ENCODE measurements around the gene NR2E1.

The NR2E1 gene

DNA sequence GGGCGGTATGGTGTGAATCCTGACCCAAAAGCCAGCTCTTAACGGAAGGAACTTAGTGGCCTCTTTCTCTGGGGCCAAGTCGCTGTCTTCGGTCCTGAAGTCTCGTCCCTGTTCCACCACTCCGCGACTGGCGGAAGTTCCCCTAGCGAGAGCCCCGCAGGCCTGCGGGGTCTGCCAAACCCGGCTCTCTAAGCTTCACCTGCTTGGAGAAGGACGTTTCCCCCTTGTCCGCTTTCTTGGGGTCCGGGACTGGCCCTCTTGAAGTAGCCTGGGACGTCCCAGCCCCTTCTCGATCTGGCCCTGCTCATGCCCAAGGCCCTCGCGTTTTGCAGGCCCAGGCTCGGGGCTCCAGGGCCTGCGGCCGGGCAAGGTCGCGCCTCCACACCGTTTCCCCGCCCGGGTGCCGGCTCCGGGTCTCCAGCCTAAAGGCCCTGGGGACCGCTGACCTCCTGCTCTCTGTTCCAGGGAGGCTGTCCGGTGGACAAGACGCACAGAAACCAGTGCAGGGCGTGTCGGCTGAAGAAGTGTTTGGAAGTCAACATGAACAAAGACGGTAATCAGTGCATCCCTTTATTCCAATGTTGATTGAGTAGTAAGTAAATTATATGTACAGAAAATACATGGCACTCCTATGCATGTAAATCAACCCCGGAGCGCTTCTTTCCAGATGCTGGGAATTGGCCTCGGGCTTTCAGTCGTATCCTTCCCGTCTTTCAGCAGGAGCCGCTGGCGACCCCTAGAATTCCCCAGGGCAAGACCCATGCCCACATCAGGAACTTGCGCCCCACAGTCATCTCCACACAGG is 8.8 kb downstream of the NR2E1 start:
- no peaks in the 10 kb centered on the region for H3K9me3 Mint-ChIP-seq
- no peak overlapping the region for H3K4me3 Mint-ChIP-seq
- no peak overlapping the region for H3K27ac Mint-ChIP-seq
- no peaks in the 10 kb centered on the region for H3K36me3 Mint-ChIP-seq (ENCODE audit: low read depth)
- peaks cover 95% of the 10 kb centered on the region for H3K27me3 Mint-ChIP-seq
- peak; percentile 47 for DNase-seq
- H3K4me1 Mint-ChIP-seq (ENCODE audit: low read depth) = peaks cover 23% of the 10 kb centered on the region

DNA sequence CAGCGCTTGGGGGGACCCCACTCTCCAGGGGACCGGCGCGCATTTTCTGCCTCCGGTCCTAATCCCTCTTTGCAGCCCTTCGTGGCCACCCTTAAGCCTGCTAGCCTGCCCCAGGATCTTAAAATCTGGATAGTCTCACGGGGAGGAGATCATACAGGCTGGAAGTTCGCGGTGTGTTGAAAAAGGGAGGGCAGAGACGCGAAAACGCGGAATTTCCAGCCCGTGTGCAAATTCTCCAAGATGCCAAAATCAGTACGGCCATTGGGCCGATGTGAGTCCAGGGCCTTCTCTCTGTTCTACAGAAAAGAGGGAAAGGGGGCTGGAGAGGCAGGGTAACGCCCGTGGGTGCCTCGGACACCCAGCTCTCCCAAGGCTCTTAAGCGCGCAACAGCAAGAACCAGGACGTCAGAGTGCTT is 9.4 kb downstream of the NR2E1 start:
- no peaks in the 10 kb centered on the region for H3K36me3 Mint-ChIP-seq (ENCODE audit: low read depth)
- H3K4me3 Mint-ChIP-seq = peak overlapping the region; percentile 15
- peaks cover 93% of the 10 kb centered on the region for H3K27me3 Mint-ChIP-seq
- no peak overlapping the region for H3K27ac Mint-ChIP-seq
- no peak for DNase-seq
- H3K9me3 Mint-ChIP-seq = no peaks in the 10 kb centered on the region
- H3K4me1 Mint-ChIP-seq (ENCODE audit: low read depth) = peaks cover 23% of the 10 kb centered on the region

DNA sequence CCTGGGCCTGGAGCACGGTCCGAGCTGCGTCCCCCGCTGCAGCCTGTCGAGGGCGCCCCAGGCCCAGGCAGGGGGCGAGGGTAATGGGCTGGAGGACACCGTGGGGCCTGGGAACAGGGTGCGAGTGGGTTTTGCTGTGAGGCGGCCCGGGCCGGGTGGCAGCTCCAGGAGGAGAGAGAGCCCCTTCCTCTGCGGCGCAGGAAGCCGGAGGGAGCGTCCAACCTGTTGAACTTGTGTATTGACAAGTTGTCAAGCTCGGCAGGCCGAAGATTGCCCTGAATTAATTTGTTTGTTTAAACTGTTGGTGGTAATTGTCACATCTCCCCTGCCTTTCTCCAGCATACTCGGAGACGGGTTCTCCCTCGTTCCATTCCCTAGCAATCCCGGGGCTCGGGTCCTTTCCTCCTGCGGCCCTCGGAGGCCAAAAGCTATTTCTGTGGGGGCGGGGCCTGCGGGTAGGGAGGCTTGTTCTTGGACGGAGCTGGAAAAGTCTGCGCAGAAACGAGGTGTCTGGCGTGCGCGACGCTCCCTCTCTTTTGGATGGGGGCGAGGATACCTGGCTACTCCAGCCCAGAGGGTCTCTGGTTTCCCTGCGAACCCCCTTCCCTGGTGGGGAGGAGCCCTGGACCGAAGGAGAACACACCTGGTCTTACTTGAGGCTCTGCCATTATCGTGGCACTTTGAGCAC is 9.9 kb downstream of the NR2E1 start:
- no peaks in the 10 kb centered on the region for H3K9me3 Mint-ChIP-seq
- H3K27ac Mint-ChIP-seq = no peak overlapping the region
- no peak for DNase-seq
- H3K27me3 Mint-ChIP-seq = peaks cover 93% of the 10 kb centered on the region
- H3K4me1 Mint-ChIP-seq (ENCODE audit: low read depth) = peaks cover 23% of the 10 kb centered on the region
- H3K36me3 Mint-ChIP-seq (ENCODE audit: low read depth) = no peaks in the 10 kb centered on the region
- peak overlapping the region; percentile 55 for H3K4me3 Mint-ChIP-seq

DNA sequence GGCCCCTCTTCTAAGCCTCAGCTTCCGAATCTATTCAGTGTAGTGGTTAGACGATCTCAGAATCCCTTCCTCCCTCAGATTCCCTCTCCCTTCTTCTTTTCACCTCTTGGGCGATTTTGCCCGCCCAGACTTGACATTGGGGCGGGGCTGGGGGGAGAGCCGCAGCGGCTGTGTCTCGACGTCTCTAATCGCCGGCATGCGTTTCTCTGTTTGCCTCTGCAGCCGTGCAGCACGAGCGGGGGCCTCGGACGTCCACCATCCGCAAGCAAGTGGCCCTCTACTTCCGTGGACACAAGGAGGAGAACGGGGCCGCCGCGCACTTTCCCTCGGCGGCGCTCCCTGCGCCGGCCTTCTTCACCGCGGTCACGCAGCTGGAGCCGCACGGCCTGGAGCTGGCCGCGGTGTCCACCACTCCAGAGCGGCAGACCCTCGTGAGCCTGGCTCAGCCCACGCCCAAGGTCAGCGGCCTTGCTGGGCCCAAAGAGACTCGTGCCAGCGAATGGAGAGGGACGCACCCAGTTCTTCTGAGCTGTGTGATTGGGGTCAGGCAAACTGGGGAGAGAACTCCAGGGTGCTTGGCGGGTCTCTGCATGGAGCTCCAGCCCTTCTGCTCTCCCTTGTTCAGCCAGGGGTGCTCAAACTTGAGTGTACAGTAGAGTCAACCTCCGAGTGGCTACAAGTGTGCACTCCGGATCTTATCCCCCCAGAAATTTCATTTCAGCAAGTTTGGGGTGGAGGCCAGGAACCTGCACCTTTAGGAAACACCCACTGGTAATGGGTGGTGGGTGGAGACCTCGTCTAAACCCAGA is 10.7 kb downstream of the NR2E1 start:
- no peaks in the 10 kb centered on the region for H3K36me3 Mint-ChIP-seq (ENCODE audit: low read depth)
- peaks cover 20% of the 10 kb centered on the region for H3K4me1 Mint-ChIP-seq (ENCODE audit: low read depth)
- peaks cover 90% of the 10 kb centered on the region for H3K27me3 Mint-ChIP-seq
- peak overlapping the region; percentile 55 for H3K4me3 Mint-ChIP-seq
- no peaks in the 10 kb centered on the region for H3K9me3 Mint-ChIP-seq
- H3K27ac Mint-ChIP-seq = no peak overlapping the region
- DNase-seq = no peak

DNA sequence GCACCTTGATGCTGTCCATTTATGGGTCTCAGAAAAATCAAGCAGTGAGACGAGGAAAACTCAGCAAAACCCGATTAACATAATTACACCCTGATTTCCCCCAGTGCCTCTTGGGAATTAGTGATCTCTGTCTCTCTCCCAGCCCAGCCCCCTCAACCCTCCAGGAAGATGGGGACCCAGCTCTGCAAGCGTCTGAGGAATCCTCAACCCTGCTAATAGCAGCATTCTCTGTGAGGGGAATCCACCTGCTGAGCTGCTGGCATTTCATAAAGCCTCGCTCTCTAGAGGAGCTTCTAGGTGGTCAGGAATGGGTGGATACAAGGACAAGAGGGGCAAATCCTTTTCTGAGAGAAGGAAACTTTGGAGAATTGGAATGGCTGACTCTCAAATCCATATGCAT is 13.9 kb downstream of the NR2E1 start:
- H3K4me1 Mint-ChIP-seq (ENCODE audit: low read depth) = peaks cover 16% of the 10 kb centered on the region
- H3K36me3 Mint-ChIP-seq (ENCODE audit: low read depth) = no peaks in the 10 kb centered on the region
- H3K4me3 Mint-ChIP-seq = no peak overlapping the region
- DNase-seq = no peak
- no peaks in the 10 kb centered on the region for H3K9me3 Mint-ChIP-seq
- H3K27me3 Mint-ChIP-seq = peaks cover 75% of the 10 kb centered on the region
- H3K27ac Mint-ChIP-seq = no peak overlapping the region

DNA sequence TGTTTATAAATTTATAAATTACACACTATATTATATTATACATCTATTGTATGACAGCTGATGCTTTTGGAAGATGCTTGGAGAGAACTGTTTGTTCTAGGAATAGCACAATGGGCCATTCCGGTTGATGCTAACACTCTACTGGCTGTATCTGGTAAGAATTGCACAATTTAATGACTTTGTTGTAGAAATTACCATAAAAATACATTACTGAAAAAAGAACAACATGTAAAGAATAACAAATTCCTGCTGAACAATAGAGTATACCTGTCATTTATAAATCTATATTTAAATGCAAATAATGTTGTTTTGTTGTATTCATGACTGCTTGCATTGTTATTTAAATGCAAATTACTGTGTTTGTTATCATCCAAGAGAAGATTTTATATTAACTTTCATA is 14.4 kb downstream of the NR2E1 start:
- Mint-ChIP-seq H3K4me3 (no peak overlapping the region), H3K27ac (no peak overlapping the region), H3K9me3 (no peaks in the 10 kb centered on the region), H3K4me1 (ENCODE audit: low read depth) (peaks cover 12% of the 10 kb centered on the region), H3K36me3 (ENCODE audit: low read depth) (no peaks in the 10 kb centered on the region), H3K27me3 (peaks cover 73% of the 10 kb centered on the region)
- DNase-seq = no peak

DNA sequence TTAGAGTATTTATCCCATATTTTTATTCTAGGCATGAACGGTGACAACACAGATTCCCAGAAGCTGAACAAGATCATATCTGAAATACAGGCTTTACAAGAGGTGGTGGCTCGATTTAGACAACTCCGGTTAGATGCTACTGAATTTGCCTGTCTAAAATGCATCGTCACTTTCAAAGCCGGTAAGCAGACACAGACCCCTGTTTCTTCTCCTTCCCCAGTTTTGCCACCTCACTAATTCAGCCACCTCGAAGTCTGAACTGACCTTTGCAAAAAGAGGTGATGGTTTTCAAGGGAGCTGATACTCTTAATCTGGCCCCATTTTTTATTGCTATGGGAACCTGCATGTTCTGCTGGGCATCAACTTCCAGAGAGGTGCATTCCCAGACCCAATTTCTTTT is 15.0 kb downstream of the NR2E1 start:
- peaks cover 69% of the 10 kb centered on the region for H3K27me3 Mint-ChIP-seq
- H3K4me1 Mint-ChIP-seq (ENCODE audit: low read depth) = peaks cover 6% of the 10 kb centered on the region
- no peaks in the 10 kb centered on the region for H3K9me3 Mint-ChIP-seq
- H3K4me3 Mint-ChIP-seq = no peak overlapping the region
- DNase-seq = no peak
- no peaks in the 10 kb centered on the region for H3K36me3 Mint-ChIP-seq (ENCODE audit: low read depth)
- H3K27ac Mint-ChIP-seq = no peak overlapping the region

DNA sequence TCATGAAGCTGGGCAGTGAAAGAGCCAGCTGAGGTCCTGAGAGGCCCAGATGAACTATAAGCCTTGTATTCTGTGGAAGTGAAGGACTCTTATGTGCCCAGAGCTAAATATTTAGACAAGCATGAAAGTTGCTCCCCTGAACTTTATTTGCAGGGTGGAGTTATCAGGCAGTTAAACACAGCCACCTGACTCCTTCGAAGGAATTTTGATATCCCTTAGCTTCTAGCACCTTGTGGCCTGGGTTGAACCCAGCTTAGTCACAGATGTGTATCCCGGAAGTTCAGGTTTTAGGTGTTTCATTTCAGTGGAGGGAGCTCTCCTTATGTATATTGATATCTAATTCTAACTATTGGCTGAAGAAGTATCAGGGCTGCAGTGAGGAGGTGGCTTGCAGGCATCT is 20.4 kb downstream of the NR2E1 start:
- no peak overlapping the region for H3K27ac Mint-ChIP-seq
- peaks cover 45% of the 10 kb centered on the region for H3K27me3 Mint-ChIP-seq
- no peak overlapping the region for H3K4me3 Mint-ChIP-seq
- DNase-seq = no peak
- H3K4me1 Mint-ChIP-seq (ENCODE audit: low read depth) = no peaks in the 10 kb centered on the region
- H3K36me3 Mint-ChIP-seq (ENCODE audit: low read depth) = no peaks in the 10 kb centered on the region
- H3K9me3 Mint-ChIP-seq = no peaks in the 10 kb centered on the region

DNA sequence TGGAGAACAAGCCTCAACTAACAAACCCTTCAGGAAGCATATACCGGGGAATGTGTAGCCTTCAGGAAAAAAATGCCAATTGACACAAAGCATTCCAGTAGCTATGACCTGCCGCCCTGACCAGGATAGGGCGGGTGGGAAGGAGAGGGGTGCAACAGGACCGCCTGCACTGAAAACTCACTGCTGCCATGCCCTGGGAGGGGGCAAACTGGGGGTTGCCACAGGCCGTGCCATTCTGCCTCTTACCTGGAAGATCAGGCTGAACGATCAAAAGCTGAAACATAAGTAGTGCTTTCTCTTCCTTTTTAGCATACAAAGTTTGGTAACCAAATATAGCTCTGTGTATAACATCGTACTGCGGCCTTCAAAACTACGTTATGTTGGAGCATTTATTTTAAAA is 21.7 kb downstream of the NR2E1 start:
- Mint-ChIP-seq H3K4me3 (no peak overlapping the region), H3K4me1 (ENCODE audit: low read depth) (no peaks in the 10 kb centered on the region)

DNA sequence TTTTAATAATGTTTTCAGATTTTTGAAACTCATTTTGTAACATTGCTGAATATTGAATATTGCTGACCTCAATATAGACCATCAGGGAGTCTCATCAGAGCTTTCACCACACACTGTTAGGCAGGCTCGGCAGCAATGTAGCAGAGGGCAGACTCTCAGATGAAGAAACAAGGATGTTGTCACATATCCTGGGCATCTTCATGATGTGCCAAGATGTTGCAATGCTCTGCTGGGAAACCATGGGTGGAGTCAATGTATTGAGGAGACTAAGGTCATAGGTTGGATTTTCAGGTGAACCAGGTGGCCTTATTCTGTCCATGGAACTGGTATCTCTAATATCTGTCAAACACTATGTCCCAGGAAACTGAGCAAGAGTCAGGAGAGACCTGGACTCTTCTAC is 27.3 kb downstream of the NR2E1 start:
- Mint-ChIP-seq H3K9me3 (no peaks in the 10 kb centered on the region), H3K4me1 (ENCODE audit: low read depth) (no peaks in the 10 kb centered on the region), H3K4me3 (no peak overlapping the region), H3K36me3 (ENCODE audit: low read depth) (no peaks in the 10 kb centered on the region), H3K27ac (no peak overlapping the region), H3K27me3 (peaks cover 17% of the 10 kb centered on the region)
- DNase-seq = no peak

More for the DNA sequence above, 21.7 kb downstream of the NR2E1 start:
- Mint-ChIP-seq H3K9me3 (no peaks in the 10 kb centered on the region), H3K27me3 (peaks cover 41% of the 10 kb centered on the region), H3K27ac (no peak overlapping the region), H3K36me3 (ENCODE audit: low read depth) (no peaks in the 10 kb centered on the region)
- DNase-seq = no peak

DNA sequence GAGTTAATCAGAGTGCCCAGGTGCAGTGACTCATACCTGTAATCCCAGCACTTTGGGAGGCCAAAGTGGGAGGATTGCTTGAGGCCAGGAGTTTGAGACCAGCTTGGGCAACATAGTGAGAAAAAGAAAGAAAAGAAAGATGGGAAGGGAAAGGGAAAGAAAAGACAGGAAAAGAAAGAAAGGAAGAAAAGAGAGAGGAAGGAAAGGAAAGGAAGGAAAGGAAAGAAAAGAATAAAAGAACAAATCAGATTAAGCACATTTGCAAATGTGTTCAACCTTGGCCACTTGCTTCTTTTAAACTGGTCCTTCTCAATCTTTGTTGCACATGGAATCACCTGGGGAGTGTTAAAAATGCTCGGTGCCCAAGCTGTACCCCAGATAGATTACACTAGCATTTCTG is 28.0 kb downstream of the NR2E1 start:
- DNase-seq = no peak
- Mint-ChIP-seq H3K27ac (no peak overlapping the region), H3K27me3 (peaks cover 16% of the 10 kb centered on the region), H3K4me1 (ENCODE audit: low read depth) (no peaks in the 10 kb centered on the region), H3K36me3 (ENCODE audit: low read depth) (no peaks in the 10 kb centered on the region), H3K9me3 (no peaks in the 10 kb centered on the region), H3K4me3 (no peak overlapping the region)

DNA sequence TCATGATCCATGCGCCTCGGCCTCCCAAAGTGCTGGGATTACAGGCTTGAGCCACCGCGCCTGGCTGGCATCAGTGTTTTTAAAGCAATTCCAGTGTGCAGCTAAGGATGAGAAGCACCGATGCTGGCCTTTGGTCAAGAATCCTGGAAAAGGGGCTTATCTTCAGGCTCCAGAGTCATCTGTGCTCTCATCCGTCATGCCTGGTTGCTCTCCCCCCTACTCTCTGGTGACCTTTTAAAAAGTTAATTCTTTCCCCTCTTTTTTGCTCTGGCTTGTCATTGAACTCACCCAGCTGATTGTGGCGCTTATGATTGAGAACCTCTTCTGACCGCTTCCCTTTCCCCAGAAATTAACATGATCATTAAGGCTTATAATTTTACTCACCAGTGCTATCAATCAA is 28.7 kb downstream of the NR2E1 start:
- no peak overlapping the region for H3K4me3 Mint-ChIP-seq
- H3K4me1 Mint-ChIP-seq (ENCODE audit: low read depth) = no peaks in the 10 kb centered on the region
- no peaks in the 10 kb centered on the region for H3K36me3 Mint-ChIP-seq (ENCODE audit: low read depth)
- H3K9me3 Mint-ChIP-seq = no peaks in the 10 kb centered on the region
- DNase-seq = no peak
- no peak overlapping the region for H3K27ac Mint-ChIP-seq
- H3K27me3 Mint-ChIP-seq = peaks cover 16% of the 10 kb centered on the region

DNA sequence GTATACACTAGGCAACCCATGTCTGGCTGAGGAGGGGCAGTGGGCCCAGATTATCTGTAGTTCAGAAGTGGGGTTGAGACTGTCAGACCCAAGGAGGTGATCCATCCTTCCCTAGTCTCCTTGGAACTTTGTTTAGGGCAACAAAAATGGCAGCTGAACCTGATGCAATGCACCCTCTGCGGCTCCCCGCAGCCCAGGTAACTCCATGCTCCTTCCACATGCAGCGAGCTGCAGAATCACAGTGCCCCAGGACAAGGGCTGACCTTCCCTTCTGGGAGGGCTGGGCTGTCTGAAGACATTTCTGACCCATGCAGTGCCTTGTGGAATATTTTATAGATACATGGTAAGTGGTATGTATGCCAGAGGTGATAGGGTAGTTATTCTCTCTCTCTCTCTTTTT is 29.4 kb downstream of the NR2E1 start:
- Mint-ChIP-seq H3K9me3 (no peaks in the 10 kb centered on the region), H3K27ac (no peak overlapping the region), H3K27me3 (peaks cover 13% of the 10 kb centered on the region), H3K4me1 (ENCODE audit: low read depth) (no peaks in the 10 kb centered on the region), H3K4me3 (no peak overlapping the region), H3K36me3 (ENCODE audit: low read depth) (no peaks in the 10 kb centered on the region)
- no peak for DNase-seq

DNA sequence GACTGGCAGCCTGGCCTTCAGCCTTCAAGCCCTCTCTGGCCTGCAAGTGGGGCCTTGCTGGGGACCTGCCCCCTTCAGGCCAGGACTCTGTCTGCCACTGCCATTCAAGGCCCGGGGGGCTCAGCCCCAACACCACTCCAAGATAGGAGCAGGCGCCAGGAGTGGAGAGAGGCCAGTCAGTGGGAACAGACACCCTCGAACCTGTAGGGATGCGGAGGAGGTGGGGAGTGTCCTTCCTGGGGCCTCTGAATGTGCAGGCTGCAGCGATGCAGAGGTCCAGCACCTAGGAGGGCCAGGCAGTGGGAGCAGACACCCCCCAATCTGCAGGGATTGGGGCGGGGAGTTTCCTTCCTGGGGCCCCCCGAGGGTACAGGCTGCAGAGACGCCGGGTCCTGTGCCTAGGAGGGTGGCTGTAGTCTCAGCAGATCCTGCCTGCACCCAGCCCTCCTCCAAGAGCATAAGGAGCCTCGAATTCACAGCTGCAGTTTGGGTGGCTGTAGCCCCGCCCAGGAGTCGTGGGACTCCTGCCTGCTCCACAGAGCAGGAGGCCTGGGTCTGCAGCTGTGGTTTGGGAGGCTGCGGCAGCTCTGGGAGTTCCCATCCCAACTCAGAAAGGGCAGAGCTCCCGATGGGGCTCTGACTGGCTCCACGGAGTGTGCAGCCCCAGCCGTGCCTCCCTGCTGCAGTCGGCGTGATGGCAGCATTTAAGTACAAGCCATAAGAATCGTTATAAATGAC is 33.1 kb downstream of the NR2E1 start:
- Mint-ChIP-seq H3K9me3 (no peaks in the 10 kb centered on the region), H3K4me1 (ENCODE audit: low read depth) (no peaks in the 10 kb centered on the region), H3K4me3 (no peak overlapping the region), H3K27me3 (peaks cover 7% of the 10 kb centered on the region), H3K36me3 (ENCODE audit: low read depth) (peaks cover 5% of the 10 kb centered on the region), H3K27ac (no peak overlapping the region)
- DNase-seq = no peak

Data from activated T-cell treated with anti-CD3 and anti-CD28 coated beads, Interleukin-2, amount 50 U/mL, for 24 hours (primary cell).